ENCODE data around the gene BPIFB4. TPM values are rescaled to one million over a fixed set of nuclear protein-coding genes. Genes with fewer than 3 reads are reported as not detected.
A peak's percentile ranks its signal among the peaks of the same experiment; 100 is the strongest.
"Not testable (repeated sequence)": the region's sequence is repeated elsewhere in the genome, so short reads cannot be mapped to it uniquely, and the experiment has no call there.

BPIFB4 gene
- total RNA-seq, 1 experiment from 2014 or later = not detected

DNA sequence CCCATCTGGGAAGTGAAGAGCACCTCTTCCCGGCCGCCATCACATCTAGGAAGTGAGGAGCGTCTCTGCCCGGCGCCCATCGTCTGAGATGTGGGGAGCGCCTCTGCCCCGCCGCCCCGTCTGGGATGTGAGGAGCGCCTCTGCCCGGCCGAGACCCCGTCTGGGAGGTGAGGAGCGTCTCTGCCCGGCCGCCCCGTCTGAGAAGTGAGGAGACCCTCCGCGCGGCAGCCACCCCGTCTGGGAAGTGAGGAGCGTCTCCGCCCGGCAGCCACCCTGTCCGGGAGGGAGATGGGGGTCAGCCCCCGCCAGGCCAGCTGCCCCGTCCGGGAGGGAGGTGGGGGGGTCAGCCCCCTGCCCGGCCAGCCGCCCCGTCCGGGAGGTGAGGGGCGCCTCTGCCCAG is 36.1 kb downstream of the BPIFB4 start:
- not testable (repeated sequence) for DNase-seq (ENCODE audit: low read depth)

DNA sequence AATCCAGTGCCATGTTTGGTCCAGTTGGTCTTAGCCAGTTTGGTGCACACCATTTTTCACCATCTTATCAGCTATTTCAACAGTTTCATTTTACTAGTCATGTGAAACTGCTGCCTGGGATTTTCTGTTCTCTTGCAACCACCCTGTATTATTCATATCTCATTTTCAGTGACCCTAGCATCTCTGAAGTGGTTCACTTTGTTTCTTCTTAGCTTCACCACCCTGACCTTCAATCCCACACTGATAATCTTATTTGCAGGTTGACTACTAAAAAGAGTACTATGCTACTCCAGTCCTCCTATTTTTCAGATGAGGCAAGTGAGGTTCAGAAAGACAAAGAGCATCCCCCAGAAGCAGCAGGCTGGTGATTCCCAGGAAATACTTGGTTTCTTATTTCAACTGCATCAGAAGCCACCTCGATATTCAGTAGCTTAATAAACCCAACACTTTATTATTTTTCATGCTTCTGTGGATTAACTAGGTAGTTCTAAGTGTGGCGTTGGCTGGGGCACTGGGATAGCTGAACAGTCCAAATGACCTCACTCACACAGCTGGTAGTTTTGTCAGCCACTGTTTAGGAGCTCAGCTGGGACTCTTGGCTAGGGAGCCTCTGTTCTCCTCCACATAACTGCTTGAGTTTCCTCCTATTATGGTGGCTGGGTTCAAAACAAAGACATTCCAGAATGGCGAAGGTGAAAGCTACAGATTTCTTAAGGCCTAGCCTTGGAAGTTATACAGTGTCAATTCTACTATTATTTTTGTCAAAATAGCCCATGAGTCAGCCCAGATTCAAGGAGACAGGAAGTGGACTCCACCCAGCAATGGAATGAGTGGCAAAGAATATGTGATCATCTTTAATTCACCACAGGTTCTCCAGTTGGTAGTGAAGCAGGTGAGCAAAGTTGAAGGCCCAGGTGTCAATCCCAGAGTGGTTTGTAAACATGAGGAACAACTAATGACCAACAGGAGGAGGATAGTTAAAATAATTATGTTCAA is 40.6 kb downstream of the BPIFB4 start:
- DNase-seq (ENCODE audit: low read depth) = peak; percentile 56

DNA sequence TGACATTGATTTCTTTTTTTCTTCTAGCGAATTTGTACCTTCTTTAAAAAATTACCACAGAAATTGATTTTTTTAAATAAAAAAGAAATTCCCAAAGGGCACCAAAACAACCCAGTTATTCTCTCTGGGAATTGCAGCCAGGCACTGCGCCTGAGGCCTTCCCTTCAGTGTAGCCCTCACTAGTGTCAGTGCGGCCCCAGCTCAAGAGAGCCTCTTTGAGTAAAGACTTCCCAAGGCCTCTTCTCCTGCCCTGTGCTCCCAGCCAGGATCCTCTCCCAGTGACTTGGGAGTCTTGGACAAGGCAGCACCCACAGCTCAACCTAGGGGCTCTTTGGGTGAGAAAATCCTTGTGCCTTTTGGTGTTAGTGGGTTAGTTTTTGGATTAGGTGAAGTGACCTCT is 41.5 kb downstream of the BPIFB4 start:
- DNase-seq (ENCODE audit: low read depth) = no peak

DNA sequence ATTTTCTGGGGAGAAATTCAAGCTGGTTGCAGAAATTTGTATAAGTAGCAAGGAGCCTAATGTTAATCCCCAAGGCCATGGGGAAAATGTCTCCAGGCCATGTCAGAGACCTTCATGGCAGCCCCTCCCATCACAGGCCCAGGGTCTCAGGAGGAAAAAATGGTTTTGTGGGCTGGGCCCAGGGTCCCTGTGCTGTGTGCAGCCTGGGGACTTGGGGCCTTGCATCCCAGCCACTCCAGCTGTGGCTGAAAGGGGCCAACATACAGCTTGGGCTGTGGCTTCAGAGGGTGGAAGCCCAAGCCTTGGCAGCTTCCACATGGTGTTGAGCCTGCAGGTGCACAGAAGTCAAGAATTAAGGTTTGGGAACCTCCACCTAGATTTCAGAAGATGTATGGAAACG is 42.9 kb downstream of the BPIFB4 start:
- not testable (repeated sequence) for DNase-seq (ENCODE audit: low read depth)

DNA sequence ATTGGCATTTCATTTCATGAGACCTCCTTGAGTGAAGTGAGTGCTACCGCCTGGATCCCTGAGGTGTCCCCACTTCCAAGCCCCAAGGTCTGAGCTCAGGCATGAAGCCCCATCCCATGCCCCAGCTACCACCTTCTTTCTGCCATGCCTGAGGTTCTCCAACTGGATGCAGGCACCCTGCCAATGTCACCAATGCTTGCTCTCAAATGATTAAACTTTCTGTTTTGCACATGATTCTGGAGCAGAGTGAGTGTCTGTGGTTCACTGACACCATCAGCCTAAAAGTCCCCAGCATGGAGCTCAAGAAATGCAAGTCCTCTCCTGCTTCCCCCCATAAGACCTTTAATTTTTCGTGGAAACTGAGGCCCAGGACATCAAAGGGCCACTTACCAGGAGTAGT is 44.8 kb downstream of the BPIFB4 start:
- DNase-seq (ENCODE audit: low read depth) = no peak

DNA sequence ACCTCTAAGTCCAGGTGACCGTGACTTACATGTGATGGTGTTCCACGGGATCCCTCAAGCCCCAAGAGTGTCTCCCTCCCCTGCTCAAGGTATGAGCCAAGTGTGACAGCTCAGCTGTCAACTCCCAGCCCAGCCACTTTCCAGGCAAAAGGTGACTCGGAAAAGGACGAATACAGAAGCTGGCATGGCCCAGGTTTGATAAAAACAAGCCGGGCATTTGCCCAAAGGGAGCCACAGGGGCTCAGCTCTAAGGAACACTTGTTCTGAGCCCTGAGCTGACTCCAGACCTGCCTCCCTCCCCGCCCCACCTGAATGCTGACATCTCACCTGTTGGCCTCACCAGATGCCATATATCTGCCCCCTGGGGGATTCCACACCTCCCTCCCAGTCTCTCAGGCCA is 45.6 kb downstream of the BPIFB4 start:
- DNase-seq (ENCODE audit: low read depth) = no peak

DNA sequence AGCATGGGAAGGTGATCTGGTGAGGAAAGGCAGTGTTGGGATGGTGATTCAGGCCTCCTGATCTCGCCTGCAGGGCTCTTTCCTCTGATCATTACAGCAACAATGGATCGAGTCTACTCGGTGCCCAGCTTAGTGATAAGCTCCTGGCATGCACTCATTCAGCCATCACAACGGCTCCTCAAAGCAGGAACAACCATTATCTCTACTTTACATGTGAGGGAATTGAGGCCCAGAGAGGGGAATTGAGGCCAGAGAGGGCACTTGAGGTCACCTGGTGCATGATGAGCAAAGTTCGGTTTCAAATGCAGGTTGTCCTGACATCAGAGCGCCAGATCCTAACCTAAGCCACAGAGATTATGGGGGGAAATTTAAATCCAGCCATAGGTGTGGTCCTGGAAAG is 46.5 kb downstream of the BPIFB4 start:
- no peak for DNase-seq (ENCODE audit: low read depth)

DNA sequence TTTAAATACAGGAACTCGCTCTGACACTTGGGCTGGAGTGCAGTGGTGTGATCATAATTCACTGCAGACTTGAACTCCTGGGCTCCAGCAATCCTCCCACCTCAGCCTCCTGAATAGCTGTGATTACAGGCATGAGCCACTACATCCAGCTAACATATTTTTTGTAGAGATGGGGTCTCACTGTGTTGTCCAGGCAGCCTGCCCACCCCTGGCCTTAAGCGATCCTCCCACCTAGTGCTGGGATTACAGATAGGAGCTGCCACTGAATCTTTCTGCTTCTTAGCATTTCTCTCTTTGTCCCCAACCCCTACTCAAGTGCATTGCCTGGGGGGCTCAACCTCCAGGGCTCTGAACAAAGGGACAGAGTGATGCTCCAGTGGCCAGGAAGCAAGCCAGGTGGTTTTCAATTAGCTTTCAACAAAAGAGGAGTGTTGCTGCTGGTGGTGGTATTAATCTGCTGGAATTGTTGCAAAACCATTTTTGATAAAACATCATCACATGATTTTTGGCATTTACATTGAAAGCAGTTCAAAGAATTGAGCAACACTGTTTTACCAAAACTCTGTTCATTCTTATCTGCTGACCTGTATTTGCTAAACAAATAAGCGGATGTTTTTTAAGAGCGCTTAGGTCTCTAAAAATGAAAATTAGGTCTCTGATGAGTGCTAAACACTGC is 48.1 kb downstream of the BPIFB4 start:
- DNase-seq (ENCODE audit: low read depth) = no peak

DNA sequence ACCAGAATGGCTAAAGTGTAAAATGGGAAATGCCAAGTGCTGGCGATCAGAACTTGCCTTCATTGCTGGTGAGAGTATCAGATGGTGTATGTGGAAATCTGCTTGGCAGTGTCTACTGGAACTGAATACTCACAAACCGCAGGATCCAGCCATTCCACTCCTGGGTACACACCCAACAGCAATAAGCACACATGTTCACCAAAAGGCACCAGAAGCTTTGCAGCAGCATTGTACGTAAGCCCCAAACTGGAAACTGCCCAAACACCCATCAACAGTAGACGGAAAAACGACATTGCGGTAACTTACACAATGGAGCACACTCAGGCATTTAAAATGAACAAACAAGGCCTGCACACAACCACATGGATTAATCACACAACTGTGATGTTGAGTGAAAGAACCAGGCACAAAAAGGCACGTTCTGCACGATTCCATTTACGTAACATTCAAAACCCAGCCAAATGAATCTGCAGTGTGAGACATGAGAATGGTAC is 51.2 kb downstream of the BPIFB4 start:
- DNase-seq (ENCODE audit: low read depth) = peak; percentile 27

DNA sequence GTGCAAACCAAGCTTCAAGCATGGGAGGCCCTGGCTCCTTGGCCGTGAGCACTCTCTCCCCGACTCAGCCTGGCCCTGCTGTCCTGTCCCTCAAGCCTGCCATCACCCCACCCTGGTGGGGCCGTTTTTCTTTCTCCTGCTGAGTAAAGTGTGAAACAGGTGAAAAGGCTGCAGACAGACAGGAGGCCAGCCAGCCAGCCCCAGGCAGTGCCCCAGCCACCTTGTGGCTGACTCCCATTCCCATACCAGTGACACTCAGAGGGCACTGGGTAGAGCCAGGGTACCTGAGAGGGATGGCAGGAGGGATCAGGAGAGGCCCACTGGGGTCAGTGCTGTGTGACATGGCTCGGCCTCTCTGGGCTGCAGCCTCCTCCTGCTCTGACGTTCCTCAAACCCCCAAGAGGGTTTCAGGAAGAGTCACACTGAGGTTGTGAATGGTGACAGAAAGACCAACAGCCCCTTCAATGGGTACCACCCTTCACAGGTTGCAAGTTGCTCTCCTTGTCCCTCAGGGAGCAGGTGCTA is 52.6 kb downstream of the BPIFB4 start:
- DNase-seq (ENCODE audit: low read depth) = no peak

DNA sequence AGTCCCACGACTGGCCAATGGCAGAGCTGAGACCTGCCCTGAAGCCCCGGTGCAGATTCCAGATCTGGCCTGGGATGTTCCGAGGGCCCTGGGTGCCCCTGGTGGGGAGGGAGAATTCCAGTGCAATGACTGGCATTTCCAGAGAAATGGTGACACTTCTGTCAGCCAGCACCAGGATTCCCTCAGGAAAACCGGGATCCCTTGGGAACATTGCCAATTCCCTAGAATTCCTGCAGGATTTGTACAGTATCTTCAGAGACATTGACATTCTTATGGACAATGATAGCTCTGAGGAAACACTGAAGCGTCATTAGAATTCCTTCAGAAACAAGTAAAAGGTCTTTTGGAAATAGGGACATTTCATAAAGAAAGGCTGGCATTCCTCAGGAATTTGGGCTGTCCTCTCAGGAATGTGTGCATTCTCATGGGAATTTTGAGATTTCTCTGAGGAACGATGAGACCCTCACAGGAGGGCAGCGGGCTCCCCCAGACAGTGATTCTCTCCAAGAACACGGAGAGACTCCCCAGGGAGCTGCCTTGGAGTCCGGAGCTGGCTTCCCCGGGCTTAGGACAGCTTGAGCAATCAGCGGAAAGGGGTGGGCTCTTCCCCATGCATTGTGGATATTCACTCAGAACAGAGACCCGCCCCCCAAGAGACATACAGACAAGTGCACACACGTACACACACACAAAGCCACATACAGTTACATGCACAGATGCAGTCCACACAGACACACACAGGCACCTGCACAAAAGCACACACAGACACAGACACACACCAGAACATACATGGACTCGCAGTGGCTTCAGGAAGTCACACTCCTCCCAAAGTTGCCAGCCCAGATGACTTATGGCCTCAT is 53.3 kb downstream of the BPIFB4 start:
- DNase-seq (ENCODE audit: low read depth) = no peak

DNA sequence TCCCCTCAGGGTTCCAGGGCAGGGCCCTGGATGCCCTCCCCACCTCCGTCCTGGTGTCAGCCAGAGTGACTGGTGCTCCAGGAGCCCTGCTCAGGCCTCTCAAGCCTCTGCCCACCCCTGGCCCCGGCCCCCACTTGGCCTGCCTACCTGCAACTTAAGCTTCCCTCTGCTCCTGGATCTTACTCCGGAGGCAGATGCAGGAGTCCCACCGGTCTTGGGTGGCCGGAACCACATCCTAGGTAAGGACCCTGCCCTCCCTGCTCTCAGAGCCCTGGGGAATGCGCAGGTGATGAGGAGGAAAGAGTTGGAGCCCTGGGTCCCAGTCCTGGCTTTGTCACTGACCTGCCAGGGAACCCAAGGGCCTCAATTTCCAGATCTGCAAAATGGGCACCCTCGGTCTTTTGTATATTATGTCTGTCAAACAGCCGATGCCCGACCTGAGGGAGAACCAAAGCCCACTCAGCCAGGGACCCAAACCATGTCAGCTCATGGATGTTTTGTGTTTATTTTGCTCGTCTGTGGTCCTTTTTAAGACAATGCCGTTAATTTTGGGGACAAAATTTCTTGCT is 54.0 kb downstream of the BPIFB4 start:
- DNase-seq (ENCODE audit: low read depth) = no peak

DNA sequence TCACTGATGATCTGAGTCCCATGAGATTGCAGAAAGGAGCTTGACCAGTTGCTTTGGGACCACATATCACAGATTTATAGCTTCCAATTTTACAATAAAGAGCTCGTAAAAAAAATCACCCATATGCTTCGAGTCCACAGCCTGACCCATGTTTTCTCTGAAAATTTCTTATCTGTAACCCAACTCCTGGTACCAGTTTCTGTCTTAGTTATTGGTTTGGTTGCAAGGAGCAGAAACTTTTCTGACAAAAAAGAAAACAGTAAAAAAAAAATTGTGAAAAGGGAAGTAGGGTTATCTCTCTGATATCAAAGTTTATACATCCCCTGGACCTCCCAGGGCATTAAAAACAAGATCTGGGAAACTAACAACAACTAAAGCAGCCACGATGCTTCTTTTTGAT is 57.8 kb downstream of the BPIFB4 start:
- no peak for DNase-seq (ENCODE audit: low read depth)

DNA sequence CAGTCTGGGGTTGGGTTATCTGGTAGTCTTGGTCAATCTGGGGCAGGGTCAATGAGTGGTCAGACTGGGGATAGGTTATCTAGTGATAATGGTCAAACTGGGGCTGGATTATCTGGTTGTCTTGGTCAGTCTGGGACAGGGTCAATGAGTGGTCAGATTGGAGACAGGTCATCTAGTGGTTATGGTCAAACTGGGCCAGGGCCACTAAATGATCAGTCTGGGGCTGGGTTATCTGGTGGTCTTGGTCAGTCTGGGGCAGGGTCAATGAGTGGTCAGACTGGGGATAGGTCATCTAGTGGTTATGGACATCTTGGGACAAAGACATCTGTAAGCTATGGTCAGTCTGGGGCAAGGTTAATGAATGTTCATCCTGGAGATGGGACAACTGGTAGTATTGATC is 60.0 kb downstream of the BPIFB4 start:
- DNase-seq (ENCODE audit: low read depth) = no peak

DNA sequence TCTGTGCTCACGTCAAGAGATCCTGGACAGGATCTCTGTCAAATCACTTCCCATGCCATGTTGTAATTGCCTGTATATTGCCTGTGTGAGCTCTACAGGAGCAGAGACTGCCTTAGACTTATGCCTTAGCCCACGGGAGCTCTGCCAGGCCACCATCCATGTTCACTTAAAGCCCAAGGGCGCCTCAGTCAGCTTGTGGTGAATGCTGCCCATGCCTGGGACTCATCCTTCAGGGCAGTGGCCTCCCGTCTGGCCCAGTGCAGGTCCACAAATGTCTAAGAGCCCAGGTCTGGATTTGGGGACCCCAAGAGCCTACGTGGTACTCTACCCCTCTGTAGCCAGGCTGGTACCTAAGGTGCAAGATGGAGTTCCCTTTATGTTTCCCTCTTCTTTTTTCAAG is 66.1 kb downstream of the BPIFB4 start:
- no peak for DNase-seq (ENCODE audit: low read depth)

DNA sequence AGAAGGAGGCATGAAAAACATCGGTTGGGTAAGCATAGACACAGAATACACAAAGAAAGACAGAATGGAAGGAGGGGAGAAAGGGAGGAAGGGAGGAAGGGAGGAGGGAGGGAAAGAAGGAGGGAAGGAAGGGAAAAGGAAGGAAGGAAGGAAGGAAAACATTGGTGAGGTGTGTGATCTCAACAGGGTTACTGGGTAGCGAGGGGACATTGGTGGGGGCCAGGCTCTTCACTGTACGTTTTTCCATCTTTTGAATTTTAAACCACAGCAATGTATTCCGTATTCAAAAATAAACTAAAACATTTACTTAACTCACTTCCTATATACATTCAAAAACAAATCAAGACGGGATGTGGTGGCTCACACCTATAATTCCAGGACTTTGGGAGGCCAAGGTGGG is 67.9 kb downstream of the BPIFB4 start:
- DNase-seq (ENCODE audit: low read depth) = no peak

DNA sequence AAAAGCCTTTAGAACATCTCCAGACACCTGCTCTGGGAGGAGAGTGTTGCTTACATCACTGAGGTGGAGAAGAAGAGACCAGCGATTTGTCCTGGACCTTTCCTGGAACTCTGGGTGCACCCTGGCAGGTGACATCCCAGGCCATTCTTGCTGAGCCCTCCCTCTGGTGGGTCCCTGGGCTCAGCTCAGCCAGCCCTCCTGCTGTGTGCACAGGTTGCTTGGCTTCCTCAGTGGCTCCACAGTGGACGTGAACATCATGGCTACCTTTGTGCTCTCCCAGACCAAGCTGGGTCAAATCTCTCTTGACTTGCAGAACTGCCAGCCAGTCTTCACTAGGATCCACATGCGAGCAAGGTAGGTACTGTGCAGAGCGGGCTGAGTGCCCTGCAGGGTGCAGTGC is 68.6 kb downstream of the BPIFB4 start:
- no peak for DNase-seq (ENCODE audit: low read depth)

DNA sequence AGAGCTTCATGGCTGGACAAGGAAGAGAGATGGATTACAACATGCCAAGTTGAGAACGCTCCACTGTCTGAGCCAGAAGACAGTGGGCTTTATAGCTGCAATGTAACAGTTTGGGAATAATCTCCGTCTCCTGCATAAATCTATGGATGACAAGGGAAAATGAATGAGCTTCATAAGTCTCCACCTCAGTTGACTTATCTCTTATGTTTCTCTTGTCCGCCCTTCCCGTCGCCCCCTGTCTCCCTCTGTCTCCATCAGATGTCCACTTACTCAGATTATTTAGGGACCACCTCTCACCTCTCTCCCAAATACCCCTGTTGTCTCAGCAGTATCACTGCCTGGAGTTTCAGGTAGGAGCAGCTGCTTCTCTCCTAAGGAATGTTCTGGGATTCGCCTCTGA is 74.8 kb downstream of the BPIFB4 start:
- DNase-seq (ENCODE audit: low read depth) = no peak

DNA sequence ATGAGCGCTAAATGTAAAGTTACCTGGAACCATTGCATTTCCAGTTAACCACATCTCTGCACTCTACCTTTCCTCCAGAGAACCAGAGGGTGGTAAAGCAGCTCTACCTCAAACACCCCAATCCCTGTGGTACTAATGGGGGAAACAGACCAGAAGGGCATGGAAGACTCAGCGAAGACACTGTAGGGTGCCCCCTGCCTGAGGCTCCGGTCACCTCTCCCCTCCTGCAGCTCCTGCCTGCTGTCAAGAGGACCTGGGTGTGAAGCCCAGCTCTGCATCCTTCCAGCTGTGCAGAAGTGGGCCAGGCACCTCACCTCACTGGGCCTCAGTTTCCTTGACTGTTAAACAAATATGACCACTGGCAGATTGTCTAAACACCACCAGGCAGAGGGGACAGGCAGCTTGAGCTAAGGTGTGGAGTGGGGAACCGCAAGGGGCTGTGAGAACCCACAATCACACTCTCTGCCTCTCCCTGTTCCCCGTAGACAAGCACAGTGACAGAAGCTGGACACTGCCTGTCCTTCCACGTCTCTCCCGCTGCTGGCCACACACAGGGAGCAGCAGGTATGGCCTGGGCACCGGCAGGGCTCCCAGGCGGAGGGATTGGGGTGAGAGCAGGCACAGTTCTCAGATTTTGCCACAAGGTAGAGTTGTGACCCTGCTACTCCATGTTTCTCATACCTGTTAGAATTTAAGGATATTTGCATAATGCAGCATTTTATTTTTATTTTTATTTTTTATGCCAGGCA is 79.4 kb downstream of the BPIFB4 start:
- no peak for DNase-seq (ENCODE audit: low read depth)

DNA sequence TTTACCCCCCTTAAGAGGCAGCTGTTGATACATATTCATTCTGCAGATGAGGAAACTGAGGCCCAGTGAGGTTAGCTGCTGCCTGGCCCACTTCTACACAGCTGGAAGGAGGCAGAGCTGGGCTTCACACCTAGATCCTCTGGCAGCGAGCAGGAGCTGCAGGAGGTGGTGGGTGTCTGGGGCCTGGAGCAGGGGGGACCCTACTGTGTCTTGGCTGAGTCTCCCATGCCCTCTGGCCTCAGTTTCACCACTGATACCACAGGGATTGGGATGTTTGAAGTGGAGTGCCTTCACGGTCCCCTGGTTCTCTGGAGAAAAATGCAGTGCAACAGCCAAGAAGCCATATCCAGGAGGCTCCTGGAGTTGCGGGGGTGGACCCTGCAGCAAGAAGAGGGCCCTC is 80.3 kb downstream of the BPIFB4 start:
- DNase-seq (ENCODE audit: low read depth) = no peak

Measured in HT1080 (cell line).